Stimulated activated CD4-positive, alpha-beta T cell treated with anti-CD3 and anti-CD28 coated beads, Interleukin-12 subunit alpha, Interleukin-12 subunit beta, amount 100 ng/mL, for 48 hours (primary cell): ENCODE data around the gene AGT.

ENCODE experiments used
- DNase-seq, 3 donors: peaks; one replicate each; pipeline ENCODE4 v3.0.0-alpha.2; 2020; ENCODE audit warnings: low read depth in 2 of 3, low spot score in 1 of 3

AGT gene

DNA sequence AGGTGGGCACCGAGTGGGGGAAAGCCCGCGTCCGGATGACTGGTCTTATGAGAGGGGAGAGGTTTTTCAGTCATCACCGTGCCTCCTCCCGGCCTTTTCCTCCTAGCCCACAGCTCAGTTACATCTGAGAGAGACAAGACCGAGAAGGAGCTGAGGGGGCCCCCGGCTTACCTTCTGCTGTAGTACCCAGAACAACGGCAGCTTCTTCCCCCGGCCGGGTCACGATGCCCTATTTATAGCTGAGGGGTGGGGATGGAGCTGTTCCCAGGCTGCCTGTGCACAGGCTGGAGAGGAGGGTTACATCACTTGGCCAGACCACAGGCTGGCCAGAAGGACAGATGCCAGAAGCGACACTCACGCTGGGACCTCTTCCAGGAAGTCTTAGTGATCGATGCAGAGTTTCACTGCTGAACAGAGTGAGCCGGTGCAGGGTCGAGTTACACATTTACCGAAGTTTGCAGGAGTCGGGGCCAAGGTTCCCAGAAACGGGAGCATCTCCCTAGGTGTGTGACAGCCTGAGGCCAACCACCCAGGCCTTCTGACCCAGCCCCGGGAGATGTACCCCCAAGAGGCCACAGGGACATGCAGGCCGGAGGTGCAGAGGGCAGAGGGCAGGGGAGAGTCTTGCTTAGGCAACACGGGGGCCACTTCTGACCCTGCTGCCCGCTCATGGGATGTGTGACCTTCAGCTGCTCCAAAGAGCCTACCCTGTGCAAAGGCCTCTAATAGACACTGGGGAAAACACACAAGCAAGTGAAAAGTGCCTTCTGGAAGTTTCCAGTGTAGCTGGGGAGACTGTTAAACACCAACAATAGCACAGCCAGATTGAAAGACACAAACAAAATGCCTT is at the start of gene AGT:
TSS of gene AGT (minus strand) at position 208 of the 850 bp plus-strand sequence. CDS start 3,299 bp downstream, outside the sequence.
- DNase-seq, result no peak

DNA sequence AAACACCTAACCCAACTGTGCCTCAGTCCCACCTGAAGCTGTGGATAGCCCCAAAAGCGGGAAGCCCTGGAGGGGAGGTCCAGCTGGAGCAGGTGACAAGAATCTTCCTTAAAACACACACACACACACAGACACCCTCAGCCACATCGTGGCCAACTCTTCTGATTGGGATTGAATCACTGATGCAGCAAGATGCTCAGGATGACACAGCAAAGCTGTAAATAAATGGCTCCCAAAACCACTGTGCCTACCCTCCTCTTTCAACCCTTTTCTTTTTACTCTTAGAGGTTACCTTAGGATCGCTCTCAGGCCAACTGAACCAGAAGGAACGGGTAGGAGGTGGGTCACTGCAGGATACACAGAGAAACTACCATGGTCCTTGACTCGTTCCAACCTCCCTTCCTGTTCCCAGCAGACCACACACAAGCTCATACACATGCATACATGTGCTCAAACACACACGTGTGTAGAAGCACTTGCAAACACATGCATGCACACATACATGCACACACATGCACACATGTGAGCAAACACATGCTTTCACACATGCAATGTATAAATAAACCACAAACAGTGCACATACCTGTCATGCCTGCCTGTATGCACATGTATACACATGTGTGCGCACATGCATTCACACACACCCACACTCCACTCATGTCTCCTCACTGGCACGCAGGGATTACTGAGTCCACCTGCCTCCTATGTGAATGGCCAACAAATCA is 47.7 kb upstream of the AGT start:
- no peak for DNase-seq

GRCh38 chr1:230760360-230760827 is 46.5 kb upstream of the AGT start:
- no peak for DNase-seq

- no peak for DNase-seq
These were observed 45.6 kb upstream of the AGT start for GRCh38 chr1:230759369-230760065.

GRCh38 chr1:230758709-230759368 is 44.9 kb upstream of the AGT start:
- no peak for DNase-seq

DNA sequence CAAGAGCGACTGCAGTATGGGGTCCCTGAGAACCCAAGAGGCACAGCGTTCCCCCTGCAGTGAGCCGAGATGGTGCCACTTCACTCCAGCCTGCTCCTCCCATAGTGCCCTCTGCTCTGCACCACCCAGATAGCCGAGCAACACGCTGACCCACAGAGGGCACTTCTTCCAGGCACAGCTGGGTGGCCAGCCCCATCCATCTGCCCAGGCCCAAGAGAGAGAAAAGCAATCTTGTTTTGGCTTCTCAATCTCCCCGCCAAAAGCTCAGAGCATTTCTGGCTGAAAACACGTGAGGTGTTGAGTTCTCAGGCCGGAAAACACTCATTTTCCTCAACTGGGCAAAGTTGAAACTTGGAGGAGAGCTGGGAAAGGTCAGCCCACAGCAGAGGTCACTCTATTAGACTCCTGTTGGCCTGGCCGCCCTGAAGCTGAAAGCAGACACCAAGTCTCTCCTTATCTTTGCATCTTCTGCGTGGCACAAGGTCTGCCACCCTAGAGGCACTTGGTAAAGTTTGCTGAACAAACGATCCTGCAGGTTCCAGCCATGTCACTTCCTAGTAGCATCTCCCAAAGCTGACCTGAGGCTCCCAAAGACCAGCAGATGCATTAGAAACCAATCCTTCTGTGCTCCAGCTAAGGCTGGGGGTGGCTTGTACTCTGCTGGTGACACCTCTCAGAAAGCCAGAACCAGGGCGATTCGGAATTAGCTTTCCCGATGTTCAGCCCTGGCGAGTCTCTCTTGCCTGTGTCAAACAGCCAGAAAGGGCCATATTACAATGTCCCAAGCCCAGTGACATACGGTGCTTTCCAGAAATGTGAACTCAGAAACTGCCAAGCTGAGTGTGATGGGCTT is 44.2 kb upstream of the AGT start:
- no peak for DNase-seq

DNA sequence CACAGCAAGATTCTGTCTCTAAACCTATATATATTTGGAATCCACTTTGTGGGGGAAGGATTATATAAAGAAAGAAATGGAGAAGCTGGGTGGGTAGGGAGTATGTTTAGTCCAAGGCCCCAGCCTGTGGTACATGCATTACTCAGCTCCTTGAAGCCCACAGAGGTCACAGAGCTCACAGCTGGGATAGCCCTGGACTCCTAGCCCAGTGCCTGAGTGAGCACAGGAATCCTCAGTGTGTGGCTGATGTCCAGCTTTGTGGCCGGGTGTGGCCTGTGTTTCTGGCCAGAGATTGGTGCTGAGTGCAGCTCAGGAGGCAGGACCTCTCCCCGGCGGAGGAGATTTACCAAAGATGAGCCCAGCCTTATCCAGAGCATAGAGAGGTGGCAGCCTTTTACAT is 40.9 kb upstream of the AGT start:
- no peak for DNase-seq

- peak in 1 of 3 donors; percentile 5 for DNase-seq
These were observed 39.8 kb upstream of the AGT start for GRCh38 chr1:230753586-230754251.

DNA sequence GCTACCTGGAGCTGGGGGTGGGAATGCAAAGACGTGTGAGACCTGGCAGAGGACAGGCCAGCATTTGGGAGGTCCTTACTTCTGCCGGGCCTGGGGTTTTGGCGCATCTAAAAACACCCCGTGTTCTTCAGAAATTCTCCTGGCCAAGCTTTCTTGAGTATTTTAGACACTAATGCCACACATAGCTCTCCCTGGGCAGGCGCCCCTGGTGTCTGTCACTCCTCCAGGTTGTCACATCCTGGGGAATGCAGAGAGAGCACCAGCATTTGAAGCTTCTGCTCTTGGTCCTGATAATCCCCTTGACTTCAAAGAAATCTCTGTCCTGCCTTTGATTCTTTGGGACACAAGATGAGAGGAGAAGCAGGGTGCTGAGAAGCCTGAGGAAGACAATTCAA is 39.3 kb upstream of the AGT start:
- DNase-seq, result no peak

- DNase-seq, result no peak
These were observed 38.5 kb upstream of the AGT start for GRCh38 chr1:230752407-230752806.

DNA sequence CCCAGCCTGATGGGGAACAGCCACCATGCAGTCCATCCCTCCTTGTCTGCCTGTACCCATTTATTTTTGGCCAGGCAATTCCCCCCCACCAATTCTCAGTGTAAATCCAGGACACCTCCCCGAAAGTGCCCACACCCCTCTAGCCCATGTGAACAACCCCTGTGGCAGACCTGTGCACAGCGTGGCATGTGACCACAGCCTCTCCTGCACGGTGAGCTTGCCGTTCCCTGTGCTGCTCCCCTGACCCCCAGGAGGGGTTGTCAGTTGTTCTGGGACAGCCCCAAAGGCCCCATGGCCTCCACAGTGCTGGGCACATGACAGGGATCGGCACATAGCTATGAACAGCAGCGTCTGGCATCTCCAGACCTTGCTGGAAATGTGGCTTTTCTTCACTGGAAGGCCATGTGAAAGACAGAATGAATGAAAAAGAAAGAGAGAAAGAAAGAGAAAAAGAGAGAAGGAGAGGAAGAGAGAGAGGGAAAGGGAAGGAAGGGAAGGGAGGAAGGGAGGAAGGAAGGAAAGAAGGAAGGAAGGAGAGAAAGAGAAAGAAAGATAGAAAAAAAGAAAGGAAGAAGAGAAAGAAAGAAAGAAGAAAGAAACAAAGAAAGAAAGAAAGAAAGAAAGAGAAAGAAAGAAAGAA is 37.2 kb upstream of the AGT start:
- DNase-seq, result no peak

DNA sequence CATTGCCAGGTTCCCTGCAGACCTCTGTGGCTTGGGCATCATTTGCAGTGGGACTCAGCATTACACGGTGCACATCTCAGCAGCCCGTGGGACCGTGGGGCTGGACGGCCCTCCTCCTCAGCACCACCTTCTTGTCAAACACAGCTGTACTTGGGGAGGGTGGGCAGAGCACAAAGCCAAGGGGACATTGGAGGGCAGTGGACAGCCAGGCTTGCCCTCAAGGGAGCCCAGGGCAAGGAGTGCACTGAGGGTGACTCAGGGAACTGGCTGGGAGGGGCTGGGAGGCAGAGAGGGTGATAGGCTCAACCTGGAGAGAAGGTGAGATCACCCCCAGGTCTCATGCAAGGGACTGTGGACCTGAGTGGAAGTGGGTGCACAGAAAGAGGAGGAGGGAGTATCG is 36.7 kb upstream of the AGT start:
- DNase-seq, result no peak

GRCh38 chr1:230749635-230750034 is 35.7 kb upstream of the AGT start:
- DNase-seq, result no peak

DNA sequence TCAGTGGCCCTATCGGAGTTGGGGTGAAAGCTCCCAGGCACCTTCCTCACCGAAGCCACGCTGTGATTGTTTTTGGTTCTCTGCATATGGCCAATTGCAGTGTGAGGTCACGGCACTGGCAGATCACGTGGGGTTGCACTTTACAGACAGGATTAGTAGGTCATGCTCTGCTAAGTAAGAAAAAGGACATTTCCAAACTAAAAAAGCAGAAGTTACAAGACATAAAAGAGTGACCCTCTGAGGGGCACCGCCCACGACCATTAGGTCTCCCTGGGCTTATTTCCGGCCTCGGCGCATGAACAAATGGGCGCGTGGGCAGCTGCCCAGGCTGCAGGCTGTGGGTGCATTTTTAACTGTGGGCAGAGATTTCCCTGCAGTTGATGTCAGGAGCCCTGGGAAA is 35.2 kb upstream of the AGT start:
- DNase-seq, result no peak

GRCh38 chr1:230747890-230748800 is 34.2 kb upstream of the AGT start:
- no peak for DNase-seq

DNA sequence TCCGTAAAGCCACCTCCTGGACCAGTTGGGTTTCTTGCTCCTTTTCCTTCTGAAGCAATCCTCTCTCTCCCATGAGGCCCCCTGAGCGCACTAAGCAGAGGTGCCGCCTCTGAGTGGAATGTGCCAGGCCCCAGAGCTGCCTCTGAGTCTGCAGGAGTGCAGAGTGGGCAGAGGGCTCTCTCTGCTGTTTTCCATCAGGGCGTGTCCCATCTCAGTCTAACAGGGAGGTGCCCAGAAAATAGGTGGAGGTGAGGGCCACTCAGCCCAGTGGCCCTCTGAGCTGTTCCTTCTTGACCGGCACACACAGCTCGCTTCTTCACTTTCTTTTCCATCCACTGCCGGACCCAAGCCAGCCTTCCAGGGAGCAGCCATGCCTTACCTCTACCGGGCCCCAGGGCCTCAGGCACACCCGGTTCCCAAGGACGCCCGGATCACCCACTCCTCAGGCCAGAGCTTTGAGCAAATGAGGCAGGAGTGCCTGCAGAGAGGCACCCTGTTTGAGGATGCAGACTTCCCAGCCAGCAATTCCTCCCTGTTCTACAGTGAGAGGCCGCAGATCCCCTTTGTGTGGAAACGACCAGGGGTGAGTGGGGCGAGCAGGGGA is 33.3 kb upstream of the AGT start, which contains the start of gene CAPN9:
TSS of gene CAPN9 (plus strand) at position 262 of the 604 bp plus-strand sequence. CDS start at position 371, 109 bp downstream.
- DNase-seq, result no peak

DNA sequence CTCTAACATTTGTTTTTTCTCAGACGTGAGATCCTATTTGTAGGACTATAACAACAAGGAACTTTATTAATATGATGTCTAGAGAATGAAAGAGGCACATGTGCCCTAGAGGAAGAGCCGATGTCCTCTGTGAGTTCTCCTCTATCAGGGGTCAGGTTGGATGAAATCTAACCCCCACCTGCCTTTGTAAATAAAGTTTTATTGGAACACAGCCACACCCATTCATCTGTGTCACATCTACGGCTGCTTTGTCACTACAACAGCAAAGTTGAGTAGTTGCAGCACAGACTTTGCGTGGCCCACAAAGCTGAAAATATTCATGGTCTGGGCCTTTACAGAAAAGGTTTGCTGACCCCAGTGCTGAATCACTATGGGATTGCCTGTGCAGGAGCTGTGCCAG is 32.7 kb upstream of the AGT start:
- DNase-seq, result no peak

- no peak for DNase-seq
These were observed 31.1 kb upstream of the AGT start for GRCh38 chr1:230745071-230745470.
